SK-N-SH treated with all-trans-retinoic acid at 6 μM for 48 hours (cell line): ENCODE results near the gene EPB41L5.

Source experiments
- BACH2 ChIP-seq: fragments of 250-450 bp; sonication (Bioruptor Pico); IDR thresholded peaks from 2 replicates; pipeline ENCODE4 v1.9.0; 2021; ENCODE audit warnings: mild to moderate bottlenecking, borderline replicate concordance
- ESRRG ChIP-seq: fragments of 250-450 bp; sonication (Bioruptor Pico); IDR thresholded peaks from 2 replicates; pipeline ENCODE4 v1.6.1; 2021; ENCODE audit warnings: mild to moderate bottlenecking
- PPARA ChIP-seq: fragments of 250-450 bp; sonication (Bioruptor Pico); IDR thresholded peaks from 2 replicates; pipeline ENCODE4 v1.5.0; 2020; ENCODE audit warnings: mild to moderate bottlenecking, borderline replicate concordance
- SNAI2 ChIP-seq: fragments of 250-450 bp; sonication (Bioruptor Pico); IDR thresholded peaks from 2 replicates; pipeline ENCODE4 v1.5.0; 2020; ENCODE audit warnings: mild to moderate bottlenecking, moderate library complexity
- ZFP3 ChIP-seq: fragments of 250-450 bp; sonication (Bioruptor Pico); IDR thresholded peaks from 2 replicates; pipeline ENCODE4 v1.5.0; 2020; ENCODE audit warnings: mild to moderate bottlenecking, moderate library complexity
- ZNF565 ChIP-seq: fragments of 450-650 bp; formaldehyde crosslinking; conservative IDR thresholded peaks from 2 replicates; pipeline ENCODE4 v1.5.0; 2020; ENCODE audit warnings: low read depth, mild to moderate bottlenecking, moderate library complexity
- ZNF8 ChIP-seq: fragments of 450-650 bp; formaldehyde crosslinking; IDR thresholded peaks from 2 replicates; pipeline ENCODE4 v1.5.0; 2020; ENCODE audit warnings: mild to moderate bottlenecking, moderate library complexity
- TF ChIP-seq, protein P1 (sequence below): fragments of 250-450 bp; sonication (Bioruptor Pico); IDR thresholded peaks from 2 replicates; pipeline ENCODE4 v1.5.1; 2020; ENCODE audit warnings: low read depth, mild to moderate bottlenecking, moderate library complexity
- TF ChIP-seq, protein P2 (sequence below): fragments of 250-450 bp; sonication (Bioruptor Pico); IDR thresholded peaks from 2 replicates; pipeline ENCODE4 v1.8.0; 2020; ENCODE audit warnings: mild to moderate bottlenecking, moderate library complexity, borderline replicate concordance

DNA sequence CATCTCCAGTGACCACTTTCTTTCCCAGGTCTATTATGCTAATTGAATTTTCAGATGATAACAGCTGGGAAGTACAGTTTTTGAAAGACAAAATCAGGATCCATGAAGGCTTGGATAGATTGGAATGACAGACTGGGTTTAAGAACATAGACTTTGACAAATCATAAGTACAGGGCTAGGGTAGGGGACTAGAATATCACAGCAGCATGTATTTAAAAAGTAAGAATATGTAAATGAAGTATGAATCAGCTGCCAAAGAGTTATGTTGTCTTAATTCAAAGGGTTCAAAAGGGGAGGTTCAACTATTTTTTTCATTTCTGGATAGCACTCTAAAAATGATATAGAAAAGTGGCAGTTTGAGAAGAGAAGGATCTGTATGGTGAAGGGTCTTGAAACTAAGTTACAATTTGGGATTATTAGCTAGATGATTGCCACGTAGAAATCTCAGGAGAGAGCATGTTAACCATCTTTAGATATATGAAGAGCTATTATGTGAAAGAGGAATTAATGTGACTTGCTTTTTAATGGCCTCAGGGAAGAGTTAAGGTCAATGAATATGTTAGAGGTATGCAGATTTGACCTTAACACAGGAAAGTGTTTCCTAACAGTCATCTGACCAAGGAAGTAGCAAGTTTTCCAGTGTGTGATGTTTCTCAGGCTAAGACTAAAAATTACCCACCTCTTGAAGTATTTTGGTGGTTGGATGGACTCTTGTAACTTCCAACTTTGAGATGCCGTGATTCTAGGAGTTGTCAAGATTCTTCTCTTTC is 128.6 kb downstream of the EPB41L5 start:
- no peak for TF ChIP-seq ZNF565
- no peak for TF ChIP-seq ZFP3 (CRISPR knock-in tag)
- no peak for TF ChIP-seq SNAI2
- no peak for TF ChIP-seq ESRRG (CRISPR knock-in tag)
- TF ChIP-seq, protein P1, sequence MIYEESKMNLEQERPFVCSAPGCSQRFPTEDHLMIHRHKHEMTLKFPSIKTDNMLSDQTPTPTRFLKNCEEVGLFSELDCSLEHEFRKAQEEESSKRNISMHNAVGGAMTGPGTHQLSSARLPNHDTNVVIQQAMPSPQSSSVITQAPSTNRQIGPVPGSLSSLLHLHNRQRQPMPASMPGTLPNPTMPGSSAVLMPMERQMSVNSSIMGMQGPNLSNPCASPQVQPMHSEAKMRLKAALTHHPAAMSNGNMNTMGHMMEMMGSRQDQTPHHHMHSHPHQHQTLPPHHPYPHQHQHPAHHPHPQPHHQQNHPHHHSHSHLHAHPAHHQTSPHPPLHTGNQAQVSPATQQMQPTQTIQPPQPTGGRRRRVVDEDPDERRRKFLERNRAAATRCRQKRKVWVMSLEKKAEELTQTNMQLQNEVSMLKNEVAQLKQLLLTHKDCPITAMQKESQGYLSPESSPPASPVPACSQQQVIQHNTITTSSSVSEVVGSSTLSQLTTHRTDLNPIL (CRISPR knock-in tag): no peak
- TF ChIP-seq PPARA (CRISPR knock-in tag): no peak
- TF ChIP-seq, protein P2, sequence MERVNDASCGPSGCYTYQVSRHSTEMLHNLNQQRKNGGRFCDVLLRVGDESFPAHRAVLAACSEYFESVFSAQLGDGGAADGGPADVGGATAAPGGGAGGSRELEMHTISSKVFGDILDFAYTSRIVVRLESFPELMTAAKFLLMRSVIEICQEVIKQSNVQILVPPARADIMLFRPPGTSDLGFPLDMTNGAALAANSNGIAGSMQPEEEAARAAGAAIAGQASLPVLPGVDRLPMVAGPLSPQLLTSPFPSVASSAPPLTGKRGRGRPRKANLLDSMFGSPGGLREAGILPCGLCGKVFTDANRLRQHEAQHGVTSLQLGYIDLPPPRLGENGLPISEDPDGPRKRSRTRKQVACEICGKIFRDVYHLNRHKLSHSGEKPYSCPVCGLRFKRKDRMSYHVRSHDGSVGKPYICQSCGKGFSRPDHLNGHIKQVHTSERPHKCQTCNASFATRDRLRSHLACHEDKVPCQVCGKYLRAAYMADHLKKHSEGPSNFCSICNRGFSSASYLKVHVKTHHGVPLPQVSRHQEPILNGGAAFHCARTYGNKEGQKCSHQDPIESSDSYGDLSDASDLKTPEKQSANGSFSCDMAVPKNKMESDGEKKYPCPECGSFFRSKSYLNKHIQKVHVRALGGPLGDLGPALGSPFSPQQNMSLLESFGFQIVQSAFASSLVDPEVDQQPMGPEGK: no peak
- TF ChIP-seq BACH2 (CRISPR knock-in tag): no peak
- TF ChIP-seq ZNF8 (CRISPR knock-in tag): no peak
